Heart left ventricle (tissue), 16 donors: ENCODE data around the gene PEX11G. TPM values are rescaled to one million over a fixed set of nuclear protein-coding genes. Genes with fewer than 3 reads are reported as not detected.
"Not testable (repeated sequence)": the region's sequence is repeated elsewhere in the genome, so short reads cannot be mapped to it uniquely, and the experiment has no call there.

Source experiments
- ATAC-seq, 4 donors: fragments of 200-7000 bp; cut with Tn5 transposase; one replicate each; pipeline ENCODE4 v1.9.1; 2020 to 2022; ENCODE audit warnings: moderate library complexity in 4 of 4, mild to moderate bottlenecking in 3 of 4, moderate number of reproducible peaks in 1 of 4
- DNase-seq, 5 donors: peaks; one replicate each; pipeline ENCODE4 v3.0.0-alpha.2; 2020
- H3K27ac ChIP-seq, 12 donors: fragments of 200-600 bp; sonication (generic) in 4 of 12; one replicate each; pipeline versions ENCODE4 v1.5.0 to v1.8.0; 2016 to 2022; ENCODE audit warnings: mild to moderate bottlenecking in 2 of 12
- H3K27me3 ChIP-seq, 9 donors: fragments of 200-600 bp; sonication (generic) in 2 of 9; one replicate each; pipeline versions ENCODE4 v1.5.1 to v1.8.0; 2016 to 2022; ENCODE audit warnings: mild to moderate bottlenecking in 3 of 9
- H3K36me3 ChIP-seq, 9 donors: fragments of 200-600 bp; sonication (generic) in 2 of 9; one replicate each; pipeline versions ENCODE4 v1.5.0 to v1.8.0; 2018 to 2022; ENCODE audit warnings: mild to moderate bottlenecking in 2 of 9
- H3K4me1 ChIP-seq, 12 donors: fragments of 200-600 bp; sonication (generic) in 4 of 12; one replicate each; pipeline versions ENCODE4 v1.5.0 to v1.8.0; 2016 to 2022; ENCODE audit warnings: mild to moderate bottlenecking in 3 of 12
- H3K4me3 ChIP-seq, 12 donors: fragments of 200-600 bp; sonication (generic) in 4 of 12; one replicate each; pipeline versions ENCODE4 v1.5.0 to v1.8.0; 2017 to 2022; ENCODE audit warnings: mild to moderate bottlenecking in 9 of 12, moderate library complexity in 4 of 12
- H3K9me3 ChIP-seq, 12 donors: fragments of 200-600 bp; sonication (generic) in 4 of 12; one replicate each; pipeline versions ENCODE4 v1.5.0 to v1.8.0; 2016 to 2022; ENCODE audit warnings: mild to moderate bottlenecking in 1 of 12
- CTCF ChIP-seq, 12 donors: fragments of 200-600 bp; sonication (generic) in 4 of 12; IDR thresholded peaks; one replicate each; pipeline versions ENCODE4 v1.5.0 to v1.8.0; 2018 to 2022; ENCODE audit warnings: antibody characterized with exemption in 12 of 12, mild to moderate bottlenecking in 5 of 12
- POLR2A ChIP-seq, 2 donors: fragments of 450-650 bp; IDR thresholded peaks; one replicate each; pipeline ENCODE4 v1.6.1; 2017; ENCODE audit warnings: antibody characterized with exemption in 2 of 2, mild to moderate bottlenecking in 2 of 2, moderate library complexity in 2 of 2
- WGBS, 4 donors: extraction: QIAGEN DNeasy Blood & Tissue Kit in 2 of 4; methylation state at CpG; one replicate each; pipeline versions ENCODE4 v1.1.5 to v1.1.7; 2013 to 2018; 5-methylcytosine and 5-hydroxymethylcytosine counted together
- intact Hi-C, 10 donors: fragments of 100-400 bp; cut with DNase I; formaldehyde crosslinking; loops; one replicate each; pipeline versions ENCODE4 v1.11.1 to v1.14.2; 2022
- polyA plus RNA-seq, 2 donors: library from polyadenylated mRNA; stranded (reverse); fragments of 200-250 nt; gene quantifications; one replicate each; pipeline ENCODE4 v1.2.3, GENCODE V29; 2013
- total RNA-seq, 9 donors: library from RNA; depleted of rRNA in 2 of 9; stranded (reverse); fragments of >200 nt in 2 of 9; fragmentation: NEBNext Ultra II Directional in 3 of 9; extraction: Animal tissue kit (Norgen Biotek cat#: 25700) in 3 of 9; gene quantifications; one replicate each; pipeline versions ENCODE4 v1.1.0 to v1.2.4, GENCODE V29; 2016 to 2023
- donor health status: ischemic (EF 13 %, LVEDD 7.1; RV severe dilation, severe dysfunction).
- donor health status: healthy with polysubstance abuse.
- donor health status: DM: no; HTN: yes; CAD: no.
- donor health status: DM: no; HTN: no; CAD: no.
- donor health status: ischemic (EF 25% LVEDD 6.9; RV normal size, moderate dysfunction).
- donor health status: ischemic (EF 25% LVEDD 5.7; RV mildly dilated, moderate dysfunction).
- donor health status: healthy.
- donor health status: DM: yes; HTN: yes; CAD: no.
- donor health status: ischemic (EF 35%, LVEDD 5.7; RV mildly dilated, moderate dysfunction).
- donor health status: nonischemic (EF 11% LVEDD 7.7; RV severe dilation, severe dysfunction).
- donor health status: DM: yes; HTN: yes; CAD: no.
- donor health status: PGD.
- donor health status: ischemic (EF 29% LVEDD 5.4; RV normal size, mild dysfunction).
- donor health status: nonischemic (EF 23%, LVEDD 6.1; RV moderate dilation, normal function).

The PEX11G gene
- total and polyA plus RNA-seq, 11 donors, result 0.55 to 3.4 (median 1.5) TPM

- no peak for DNase-seq
- 97 to 98% (median 97%) methylated on average over 8 of the region's 8 CpGs for WGBS, 4 donors
- intact Hi-C loops, result no loop called here
Measured at GRCh38 chr19:7454998-7455397, 33.8 kb downstream of the PEX11G start.

GRCh38 chr19:7450243-7451223 lies 38.3 kb downstream of the PEX11G start:
- Histone ChIP-seq H3K4me3 (no peak overlapping the region), H3K27me3 (no peaks in the 10 kb centered on the region), H3K9me3 (no peaks in the 10 kb centered on the region), H3K36me3 (peaks cover 0 to 83% (median 65%) of the 10 kb centered on the region in 9 donors), H3K27ac (no peak overlapping the region), H3K4me1 (no peaks in the 10 kb centered on the region)
- ATAC-seq, result no peak
- DNase-seq, result no peak
- WGBS, 4 donors, result 79 to 87% (median 83%) methylated on average over 53 of the region's 53 CpGs
- intact Hi-C loops, result no loop called here
- TF ChIP-seq POLR2A (IDR thresholded peaks at IDR 0.05) (no peak), CTCF (IDR thresholded peaks at IDR 0.05) (no peak)

More at GRCh38 chr19:7454998-7455397, 33.8 kb downstream of the PEX11G start:
- Histone ChIP-seq H3K27ac (no peak overlapping the region), H3K4me1 (no peaks in the 10 kb centered on the region), H3K9me3 (no peaks in the 10 kb centered on the region), H3K27me3 (no peaks in the 10 kb centered on the region), H3K36me3 (peaks cover 0 to 81% (median 57%) of the 10 kb centered on the region in 9 donors), H3K4me3 (no peak overlapping the region)
- TF ChIP-seq POLR2A (IDR thresholded peaks at IDR 0.05) (no peak), CTCF (IDR thresholded peaks at IDR 0.05) (no peak)
- no peak for ATAC-seq

- H3K4me3 ChIP-seq, intact Hi-C loops, DNase-seq, ATAC-seq, H3K4me1 ChIP-seq, H3K9me3 ChIP-seq, H3K27me3 ChIP-seq, H3K27ac ChIP-seq: not testable (repeated sequence)
- peaks cover 0 to 87% (median 75%) of the 10 kb centered on the region in 9 donors for H3K36me3 ChIP-seq
- WGBS, 4 donors, result 93 to 100% (median 97%) methylated on average over 6 of the region's 6 CpGs
Measured at GRCh38 chr19:7449391-7450070, 39.3 kb downstream of the PEX11G start.

GRCh38 chr19:7447648-7448047 lies 41.2 kb downstream of the PEX11G start:
- ATAC-seq (no peak), DNase-seq (no peak)
- H3K27me3 ChIP-seq, result no peaks in the 10 kb centered on the region
- no peaks in the 10 kb centered on the region for H3K9me3 ChIP-seq
- 95 to 97% (median 96%) methylated on average over 6 of the region's 6 CpGs for WGBS, 4 donors
- TF ChIP-seq CTCF (IDR thresholded peaks at IDR 0.05), result no peak
- TF ChIP-seq POLR2A (IDR thresholded peaks at IDR 0.05), result no peak
- no peak overlapping the region for H3K27ac ChIP-seq
- peaks cover 0 to under 1% (median 0%) of the 10 kb centered on the region in 12 donors for H3K4me1 ChIP-seq
- peaks cover 0 to 90% (median 81%) of the 10 kb centered on the region in 9 donors for H3K36me3 ChIP-seq
- H3K4me3 ChIP-seq, result no peak overlapping the region
- intact Hi-C loops, result no loop called here
